Activated naive CD4-positive, alpha-beta T cell treated with Interleukin-2 at 50 U/mL for 16 hours (primary cell): ENCODE results near the gene TXLNA.

Source experiments
- DNase-seq: peaks from one replicate; pipeline ENCODE4 v3.0.0-alpha.2; 2020

Gene TXLNA

DNA sequence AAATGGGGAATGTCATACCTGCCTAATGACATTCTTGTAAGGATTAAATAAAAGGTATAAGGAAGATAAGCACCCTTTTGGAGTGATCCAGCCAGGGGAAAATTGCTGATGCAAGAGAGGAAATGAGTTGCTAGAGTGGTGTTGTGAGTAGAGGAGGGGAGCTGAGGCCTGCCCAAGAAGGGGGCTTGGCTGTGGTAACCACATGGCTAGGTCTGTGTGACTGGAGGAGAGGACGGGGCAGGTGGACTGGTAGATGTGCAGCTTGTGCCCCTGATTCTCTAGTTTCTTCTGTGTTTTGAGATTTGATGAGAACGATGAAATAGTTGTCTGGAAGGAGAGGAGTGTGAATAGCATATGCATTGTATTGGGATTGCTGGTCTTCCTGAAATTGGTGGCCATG, 6.6 kb downstream of the TXLNA start:
- DNase-seq: no peak

DNA sequence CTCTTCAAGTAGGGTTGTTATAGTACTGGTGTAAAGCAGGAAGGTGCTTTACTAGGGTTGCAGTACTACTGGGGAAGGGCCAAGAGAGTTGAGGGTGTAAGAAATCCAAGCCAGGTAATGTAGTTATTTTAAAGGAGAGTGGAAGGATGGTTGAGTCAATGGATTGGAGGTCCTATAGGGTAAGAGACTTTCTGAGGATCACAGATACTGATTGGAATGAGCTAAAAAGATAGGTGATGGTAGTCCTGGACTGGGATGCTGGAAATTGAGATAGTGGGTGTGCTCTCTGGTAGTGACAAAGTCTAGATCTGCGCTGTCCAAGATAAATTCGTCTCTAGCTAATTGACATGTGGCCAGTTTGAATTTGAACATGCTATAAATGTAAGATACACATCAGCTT, 7.0 kb downstream of the TXLNA start:
- DNase-seq: no peak

GRCh38 chr1:32187850-32188249, 8.4 kb downstream of the TXLNA start:
- DNase-seq: no peak

DNA sequence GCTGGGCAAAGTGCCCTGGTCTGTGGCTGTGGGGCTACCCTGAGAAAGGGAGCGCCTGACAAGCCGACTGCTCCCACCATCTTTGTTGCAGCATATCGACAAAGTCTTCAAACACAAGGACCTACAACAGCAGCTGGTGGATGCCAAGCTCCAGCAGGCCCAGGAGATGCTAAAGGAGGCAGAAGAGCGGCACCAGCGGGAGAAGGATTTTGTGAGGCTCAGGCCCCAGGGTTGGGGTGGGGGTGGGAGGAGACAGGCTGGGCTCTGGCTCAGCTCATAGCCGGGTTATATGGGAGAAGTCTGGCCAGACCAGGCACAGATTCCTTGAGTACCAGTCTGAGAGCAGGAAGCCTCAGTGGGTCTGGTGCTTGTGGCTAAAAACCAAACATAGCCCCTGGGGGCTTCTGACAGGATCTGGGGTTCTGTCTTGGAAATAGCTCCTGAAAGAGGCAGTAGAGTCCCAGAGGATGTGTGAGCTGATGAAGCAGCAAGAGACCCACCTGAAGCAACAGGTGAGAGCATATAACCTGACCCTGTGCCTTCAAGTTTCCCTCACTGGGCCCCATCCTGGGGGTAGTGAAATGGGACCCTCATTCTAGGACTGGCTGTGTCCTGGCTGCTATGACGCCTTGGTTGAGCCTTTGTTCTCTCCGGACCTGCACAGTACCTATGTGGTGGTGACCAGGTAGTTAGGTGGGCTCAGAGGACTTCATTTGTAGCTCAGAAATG, 12.9 kb downstream of the TXLNA start:
- DNase-seq: no peak

- DNase-seq: no peak
Measured at GRCh38 chr1:32194984-32195383, 15.5 kb downstream of the TXLNA start.

DNA sequence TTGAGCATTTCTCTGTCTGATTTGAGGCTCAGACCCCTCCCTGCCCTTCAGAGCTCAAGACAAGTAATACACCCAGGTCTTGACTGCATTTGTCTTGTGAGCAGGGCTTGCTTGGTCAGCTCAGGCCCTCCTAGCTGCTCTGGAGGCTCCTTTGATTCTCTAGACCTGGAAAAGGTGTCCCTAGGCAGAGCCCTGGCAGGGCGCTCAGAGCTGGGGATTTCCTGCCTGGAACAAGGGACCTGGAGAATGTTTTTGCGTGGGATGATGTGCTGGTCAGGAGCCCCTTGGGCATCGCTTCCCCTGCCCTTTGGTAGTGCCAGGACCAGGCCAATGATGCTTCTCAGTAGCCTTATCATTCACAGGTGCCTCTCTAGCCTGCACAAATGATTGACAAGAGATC, 16.1 kb downstream of the TXLNA start:
- no peak for DNase-seq

DNA sequence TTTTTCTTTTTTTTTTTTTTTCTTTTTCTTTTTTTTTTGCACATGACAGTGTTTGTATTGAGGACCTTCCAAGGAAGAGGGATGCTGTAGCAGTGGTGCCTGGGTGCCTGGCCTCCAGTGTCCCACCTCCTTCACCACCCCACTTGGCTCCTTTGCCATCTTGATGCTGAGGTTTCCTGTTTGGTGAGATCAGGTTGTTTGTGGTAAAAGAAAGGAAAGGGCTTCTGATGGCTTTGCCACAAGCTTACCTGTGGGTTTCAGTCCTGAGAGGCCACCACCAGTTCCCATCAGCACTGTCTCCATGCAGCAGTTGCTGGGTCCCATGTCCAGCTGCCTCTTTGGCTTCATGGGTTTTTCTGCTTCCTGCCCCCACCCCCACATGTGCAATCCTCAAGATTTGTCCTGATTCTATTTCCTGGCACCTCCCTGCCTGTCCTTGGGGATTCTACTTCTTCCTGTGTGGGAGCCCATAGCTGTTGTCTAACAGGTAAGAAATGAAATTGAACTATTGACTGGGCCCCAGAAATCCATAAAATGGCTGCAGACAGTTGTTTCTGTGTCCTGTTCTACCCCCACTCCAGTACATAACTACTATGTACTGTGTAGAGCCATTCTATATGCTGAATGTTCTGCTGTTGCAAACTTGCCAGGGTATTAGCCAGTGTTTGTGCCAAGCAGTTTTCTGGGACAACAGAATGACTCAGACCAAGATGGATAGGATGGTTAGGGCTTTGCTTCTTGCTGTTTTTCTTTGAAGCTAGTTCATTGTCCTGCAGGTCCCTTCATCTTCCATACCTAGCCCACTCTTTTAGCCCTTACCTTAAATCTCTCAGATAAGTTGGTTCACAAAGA, 16.7 kb downstream of the TXLNA start:
- no peak for DNase-seq

- DNase-seq: no peak
Measured at GRCh38 chr1:32197074-32197473, 17.6 kb downstream of the TXLNA start.

- DNase-seq: no peak
Measured at GRCh38 chr1:32197837-32198236, 18.4 kb downstream of the TXLNA start.

DNA sequence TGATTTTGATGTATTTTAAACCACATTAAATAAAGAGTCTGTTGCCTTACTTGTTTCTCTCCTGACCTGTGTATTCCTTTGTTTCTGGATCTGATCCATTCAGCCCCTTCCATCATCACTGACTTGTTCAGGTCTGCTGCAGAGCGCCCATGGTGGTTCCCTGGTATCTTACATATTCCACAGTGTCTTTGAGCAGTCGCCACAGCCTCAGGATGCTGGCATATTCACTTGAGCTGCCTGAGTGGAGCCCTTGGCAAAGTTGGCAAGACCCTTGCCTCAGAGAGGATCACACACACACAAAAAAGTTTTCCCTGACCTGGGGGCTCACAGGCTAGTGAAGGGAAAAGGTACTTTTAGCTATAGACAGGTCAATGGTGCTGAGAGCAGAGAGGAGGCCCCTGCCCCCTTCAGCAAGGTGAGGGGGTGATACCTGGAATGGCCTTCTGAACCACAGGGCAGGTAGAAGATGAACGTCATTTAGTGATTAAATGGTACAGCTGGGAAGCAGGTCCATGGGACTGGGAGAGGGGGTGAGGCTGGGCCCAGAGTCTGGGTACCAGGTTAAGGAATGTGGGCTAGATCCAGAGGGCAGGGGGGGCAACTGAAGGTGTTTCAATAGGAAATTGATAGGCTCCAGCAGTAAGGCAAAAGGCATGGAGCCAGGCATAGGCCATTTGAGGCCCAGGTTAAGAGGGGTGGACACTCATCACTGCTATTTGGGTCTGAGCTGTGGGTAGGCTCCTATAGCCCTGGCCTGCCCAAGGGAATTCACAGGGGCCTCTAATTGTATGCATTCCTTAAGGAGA, 19.0 kb downstream of the TXLNA start:
- DNase-seq: no peak

DNA sequence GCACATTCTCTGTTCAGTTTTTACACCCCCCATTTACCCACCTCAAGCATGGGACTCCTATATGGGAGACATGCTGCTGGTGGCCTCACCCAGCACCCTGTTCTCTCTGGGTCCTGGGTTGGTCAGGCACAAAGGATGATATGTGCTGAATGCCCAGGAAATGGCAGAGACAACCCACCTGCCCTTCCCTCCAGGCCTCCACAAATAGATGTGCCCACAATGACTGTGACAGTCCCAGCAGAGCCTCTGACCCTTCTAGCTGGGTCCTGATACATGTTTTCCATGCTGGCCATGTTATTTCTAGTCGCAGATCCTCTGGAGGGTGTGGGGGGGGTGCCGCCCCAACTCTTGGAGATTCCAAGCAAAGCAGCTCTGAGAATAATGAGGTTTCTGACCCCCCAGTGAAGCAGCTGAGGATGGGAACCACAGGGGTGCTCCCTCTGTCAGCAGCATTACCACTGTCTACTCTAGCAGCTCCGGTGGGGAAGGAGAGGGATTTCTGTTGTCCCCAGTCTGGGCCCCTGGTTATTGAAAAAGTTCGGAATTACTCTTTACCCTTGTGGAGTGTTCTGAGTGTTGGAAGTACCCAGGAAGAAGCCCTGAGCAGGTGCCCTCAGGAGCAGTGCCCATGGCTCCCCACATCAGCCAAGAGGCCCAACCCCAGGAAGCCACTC, 19.7 kb downstream of the TXLNA start:
- DNase-seq: no peak

DNA sequence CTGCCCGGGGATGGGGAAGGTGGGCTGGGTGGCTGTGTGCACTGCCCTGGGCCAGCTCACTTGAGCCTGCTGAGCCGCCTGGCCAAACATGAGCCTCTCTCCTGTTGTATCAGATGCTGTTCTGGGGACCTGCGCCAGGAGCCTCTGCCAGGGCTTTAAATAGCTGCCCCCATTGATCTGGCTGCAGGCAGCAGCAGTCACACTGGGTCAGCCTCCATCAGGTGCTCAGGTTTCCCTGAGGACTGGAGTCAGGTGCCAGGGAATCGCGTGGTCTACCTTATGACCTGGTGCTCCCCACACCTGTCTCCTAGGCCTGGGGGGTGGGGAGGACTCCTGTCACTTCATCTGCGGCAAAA, 20.2 kb downstream of the TXLNA start:
- no peak for DNase-seq

DNA sequence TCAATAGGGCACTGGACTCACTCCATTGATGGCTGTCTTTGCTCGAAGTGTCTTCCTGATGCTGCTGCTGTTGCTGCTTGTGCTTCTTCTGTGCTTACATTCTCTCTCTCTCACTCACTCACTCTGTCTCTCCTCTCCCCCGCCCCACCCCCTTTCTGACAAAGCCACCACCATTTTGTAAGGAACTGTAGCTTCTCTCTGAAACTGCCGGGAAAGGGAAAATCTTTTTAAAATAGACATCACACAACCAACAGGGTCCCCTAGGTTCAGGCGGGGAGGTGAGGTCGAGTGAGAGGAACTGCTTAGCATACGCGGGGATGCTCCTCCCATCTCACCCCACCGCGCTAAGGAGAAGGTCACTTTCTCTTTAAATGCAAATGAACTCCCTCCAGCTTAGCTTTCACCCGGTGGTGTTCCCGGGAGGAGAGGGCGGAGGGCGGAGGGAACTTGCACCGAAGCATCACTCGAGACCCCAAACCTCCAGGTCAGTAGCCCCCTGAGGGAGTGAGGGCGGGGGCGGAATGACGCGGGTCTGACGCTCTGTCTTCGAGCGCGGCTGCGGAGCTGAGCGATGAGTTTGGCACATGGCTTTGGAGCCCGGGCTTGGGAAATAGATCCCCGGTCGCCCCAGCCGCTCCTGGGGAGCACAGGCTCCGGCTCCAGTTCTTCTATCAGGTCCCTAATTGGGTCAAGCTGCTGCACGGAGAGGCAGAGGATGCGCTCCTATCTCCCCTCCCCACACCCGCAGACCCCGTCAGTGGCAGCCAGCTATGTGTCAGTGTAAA, 20.9 kb downstream of the TXLNA start, which contains the start of gene CCDC28B:
TSS of gene CCDC28B (plus strand) at position 370 of the 785 bp plus-strand sequence. CDS start 1,341 bp downstream, outside the sequence.
- DNase-seq: peak; percentile 52

- peak; percentile 76 for DNase-seq
Measured at GRCh38 chr1:32201011-32201855, 21.8 kb downstream of the TXLNA start.

- DNase-seq: no peak
Measured at GRCh38 chr1:32204943-32205361, 25.5 kb downstream of the TXLNA start.

DNA sequence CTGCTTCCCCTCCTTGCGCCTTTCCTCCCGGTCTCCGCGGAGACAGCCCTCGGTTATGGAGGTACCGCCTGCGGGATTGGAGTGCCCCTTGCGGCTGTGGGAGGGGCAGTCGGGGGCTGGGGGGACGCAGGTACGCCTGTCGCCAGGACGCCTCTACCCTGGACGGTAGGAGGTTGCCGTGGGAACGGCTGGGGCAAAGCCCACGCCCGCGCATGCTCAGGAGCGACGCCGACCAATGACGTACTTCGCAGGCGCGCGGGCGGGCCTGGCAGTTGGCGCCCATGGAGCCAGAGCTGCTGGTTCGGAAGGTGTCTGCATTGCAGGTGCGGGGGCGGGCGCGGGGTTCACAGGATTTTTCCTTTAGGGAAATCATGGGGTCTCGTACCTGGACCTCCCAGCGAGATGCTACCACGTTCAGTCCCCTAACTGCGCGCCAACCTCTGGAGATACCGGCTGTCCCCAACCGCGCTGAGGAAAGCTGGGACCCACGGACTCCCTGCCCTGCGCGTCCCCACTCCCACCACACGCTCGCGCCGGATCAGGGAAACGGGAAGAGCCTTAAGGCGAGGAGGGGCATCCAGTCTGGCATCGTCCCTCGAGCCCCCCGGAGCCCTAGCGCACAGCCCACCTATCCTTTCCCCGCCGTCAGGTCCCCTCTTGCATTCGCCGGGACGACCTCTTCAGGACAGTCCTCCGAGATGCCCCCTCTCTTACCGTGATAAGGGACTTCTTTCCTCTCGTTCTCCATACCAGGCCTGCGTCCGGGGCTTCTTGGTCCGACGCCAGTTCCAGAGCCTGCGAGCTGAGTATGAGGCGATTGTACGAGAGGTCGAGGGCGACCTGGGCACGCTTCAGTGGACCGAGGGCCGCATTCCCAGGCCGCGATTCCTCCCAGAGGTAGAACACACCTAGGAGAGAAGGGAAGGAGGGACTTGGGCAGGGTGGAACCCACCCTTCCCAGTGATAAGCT, 26.2 kb downstream of the TXLNA start, which contains the start of gene IQCC:
TSS of gene IQCC (plus strand) at position 271 of the 970 bp plus-strand sequence. CDS start at position 282, 11 bp downstream.
- peak; percentile 84 for DNase-seq

GRCh38 chr1:32208469-32208868, 29.0 kb downstream of the TXLNA start:
- DNase-seq: no peak

DNA sequence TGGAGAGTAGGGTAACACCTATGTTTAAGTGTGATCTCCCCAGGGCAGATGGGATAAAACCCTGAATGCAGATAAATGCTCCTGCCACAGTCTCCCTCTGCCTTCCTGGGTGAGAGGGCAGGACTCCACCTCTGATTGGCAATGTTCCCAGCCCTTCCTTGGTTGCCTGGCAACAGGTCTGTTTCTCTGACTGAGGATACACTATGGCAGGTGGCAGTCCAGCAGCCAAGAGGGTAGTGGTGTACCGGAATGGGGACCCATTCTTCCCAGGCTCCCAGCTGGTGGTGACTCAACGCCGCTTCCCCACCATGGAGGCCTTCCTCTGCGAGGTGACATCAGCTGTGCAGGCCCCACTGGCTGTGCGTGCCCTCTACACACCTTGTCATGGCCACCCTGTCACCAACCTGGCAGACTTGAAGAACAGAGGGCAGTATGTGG, 29.4 kb downstream of the TXLNA start, which contains the start of gene DCDC2B:
TSS of gene DCDC2B (plus strand) at position 199 of the 438 bp plus-strand sequence. CDS start at position 204, 5 bp downstream.
- DNase-seq: no peak
